ENCODE measurements around the gene HOXB9.

DNA sequence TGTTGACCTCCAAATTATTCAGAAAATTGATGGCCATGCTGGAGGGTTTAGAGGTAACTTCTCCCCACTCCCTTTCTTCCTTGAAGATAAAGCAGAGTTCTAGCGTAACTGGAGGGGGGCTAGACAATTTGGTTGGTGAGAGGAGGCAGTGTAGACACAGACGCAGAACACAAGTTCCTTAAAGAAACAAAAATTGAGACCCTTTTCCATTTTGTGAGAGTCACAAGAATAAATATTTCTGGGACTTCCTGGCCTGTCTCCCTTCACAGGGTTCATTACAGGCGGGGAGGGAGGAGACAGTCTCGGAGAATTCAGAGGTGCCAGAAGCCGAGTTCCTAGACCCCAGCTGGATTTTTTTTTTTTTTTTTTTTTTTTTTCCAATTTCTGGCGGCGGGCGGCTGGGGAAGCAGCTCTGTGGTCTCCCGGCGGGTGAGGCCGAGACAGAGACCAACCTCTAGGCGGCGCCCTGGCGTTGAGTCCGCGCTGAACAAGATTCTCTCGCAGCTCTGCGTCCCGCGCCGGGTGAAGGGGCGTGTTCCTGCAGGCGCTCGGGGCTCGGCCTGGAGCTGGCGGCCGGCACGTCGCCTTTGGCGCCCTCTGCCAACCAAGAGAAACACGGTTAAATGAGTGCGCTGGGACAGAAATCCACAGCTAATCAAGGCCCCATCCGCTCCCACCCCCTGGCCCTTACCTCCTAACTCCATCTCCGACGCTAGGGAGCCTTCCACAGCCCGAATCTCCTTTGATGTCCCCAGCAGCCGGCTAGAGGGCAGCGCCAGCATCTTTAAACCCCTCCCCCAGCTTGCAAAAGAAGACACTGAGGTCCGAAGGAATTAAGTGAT, 10.2 kb upstream of the HOXB9 start:
- peak; percentile 82 for TF ChIP-seq CTCF (conservative IDR thresholded peaks at IDR 0.05; ENCODE audit: low read length)
- TF ChIP-seq EZH2phosphoT487 (IDR thresholded peaks at IDR 0.05; ENCODE audit: borderline replicate concordance, low read depth, low read length), result no peak
